HepG2 (cell line): ENCODE results near the gene VWA7. TPM values are rescaled to one million over a fixed set of nuclear protein-coding genes. Genes with fewer than 3 reads are reported as not detected.

Source experiments
- EEA1 ChIP-seq: sonication (generic); formaldehyde crosslinking; IDR thresholded peaks from 2 replicates; pipeline ENCODE4 v1.5.1; 2020; ENCODE audit warnings: mild to moderate bottlenecking, missing genetic modification reagents, borderline replicate concordance
- GMEB1 ChIP-seq: sonication (generic); formaldehyde crosslinking; IDR thresholded peaks from 2 replicates; pipeline ENCODE4 v1.5.1; 2020; ENCODE audit warnings: missing genetic modification reagents, mild to moderate bottlenecking, borderline replicate concordance
- JUN ChIP-seq: sonication (generic); formaldehyde crosslinking; IDR thresholded peaks from 2 replicates; pipeline ENCODE4 v1.4.0; 2020; ENCODE audit warnings: mild to moderate bottlenecking, missing genetic modification reagents
- KAT7 ChIP-seq: IDR thresholded peaks from 2 replicates; pipeline ENCODE4 v1.6.1; 2018; ENCODE audit warnings: borderline replicate concordance, missing compliant biosample characterization
- MYC ChIP-seq: sonication (generic); formaldehyde crosslinking; IDR thresholded peaks from 2 replicates; pipeline ENCODE4 v1.9.0; 2021; ENCODE audit warnings: missing genetic modification reagents, borderline replicate concordance
- NCOA2 ChIP-seq: sonication (generic); formaldehyde crosslinking; IDR thresholded peaks from 2 replicates; pipeline ENCODE4 v1.8.0; 2022; ENCODE audit warnings: inconsistent platforms
- NR2F1 ChIP-seq, 2 experiments: fragments of 450-650 bp in 1 of 2; formaldehyde crosslinking in 1 of 2; IDR thresholded peaks; 2 replicates each; pipeline versions ENCODE4 v1.5.0 to v1.6.1; 2016 to 2020; ENCODE audit warnings: mild to moderate bottlenecking in 1 of 2, missing compliant biosample characterization in 1 of 2, missing genetic modification reagents in 1 of 2, moderate library complexity in 1 of 2
- PHF21A ChIP-seq: sonication (generic); formaldehyde crosslinking; IDR thresholded peaks from 2 replicates; pipeline ENCODE4 v1.5.0; 2020; ENCODE audit warnings: mild to moderate bottlenecking, missing genetic modification reagents
- PLRG1 ChIP-seq: fragments of 450-650 bp; conservative IDR thresholded peaks from 2 replicates; pipeline ENCODE4 v1.6.1; 2016
- RELA ChIP-seq: sonication (generic); formaldehyde crosslinking; IDR thresholded peaks from 2 replicates; pipeline ENCODE4 v1.4.0; 2020; ENCODE audit warnings: missing genetic modification reagents
- SNAI1 ChIP-seq: sonication (generic); formaldehyde crosslinking; IDR thresholded peaks from 2 replicates; pipeline ENCODE4 v1.5.0; 2020; ENCODE audit warnings: mild to moderate bottlenecking, missing genetic modification reagents, borderline replicate concordance
- SNAPC5 ChIP-seq: sonication (generic); formaldehyde crosslinking; IDR thresholded peaks from 2 replicates; pipeline ENCODE4 v1.8.1; 2023; ENCODE audit warnings: mild to moderate bottlenecking, missing genetic modification reagents, borderline replicate concordance
- THAP11 ChIP-seq: IDR thresholded peaks from 2 replicates; pipeline ENCODE4 v1.6.1; 2016; ENCODE audit warnings: missing biosample characterization, missing genetic modification reagents
- ZFP37 ChIP-seq: sonication (generic); formaldehyde crosslinking; IDR thresholded peaks from 2 replicates; pipeline ENCODE4 v1.4.0; 2020; ENCODE audit warnings: missing genetic modification reagents, borderline replicate concordance
- ZKSCAN8 ChIP-seq: IDR thresholded peaks from 2 replicates; pipeline ENCODE4 v1.6.1; 2016; ENCODE audit warnings: borderline replicate concordance, missing genetic modification reagents, missing compliant biosample characterization
- ZNF441 ChIP-seq: sonication (generic); formaldehyde crosslinking; IDR thresholded peaks from 2 replicates; pipeline ENCODE4 v1.7.0; 2021; ENCODE audit warnings: missing genetic modification reagents, borderline replicate concordance
- ZNF747 ChIP-seq: sonication (generic); formaldehyde crosslinking; IDR thresholded peaks from 2 replicates; pipeline ENCODE4 v1.8.1; 2023; ENCODE audit warnings: missing genetic modification reagents, mild to moderate bottlenecking, borderline replicate concordance
- ZNF766 ChIP-seq: sonication (generic); formaldehyde crosslinking; IDR thresholded peaks from 2 replicates; pipeline ENCODE4 v1.5.0; 2020; ENCODE audit warnings: missing genetic modification reagents, borderline replicate concordance
- ZNF788 ChIP-seq: sonication (generic); formaldehyde crosslinking; IDR thresholded peaks from 2 replicates; pipeline ENCODE4 v1.5.0; 2020; ENCODE audit warnings: mild to moderate bottlenecking, missing genetic modification reagents, borderline replicate concordance
- ZNF879 ChIP-seq: sonication (generic); formaldehyde crosslinking; IDR thresholded peaks from 2 replicates; pipeline ENCODE4 v1.8.1; 2023; ENCODE audit warnings: missing genetic modification reagents
- polyA plus RNA-seq, 8 experiments: library from polyadenylated mRNA; depleted of rRNA in 3 of 8; stranded (reverse) in 7 of 8; unstranded in 1 of 8; fragments of >200 nt; fragmentation: Illumina TruSeq in 4 of 8; extraction: Trizol in 4 of 8; gene quantifications; 2 replicates each; pipeline versions ENCODE4 v1.2.1 to v1.2.3, GENCODE V29; 2011 to 2016; ENCODE audit warnings: low read depth in 4 of 8, missing spikeins in 1 of 8, mixed read lengths in 1 of 8; ENCODE audit not compliant: insufficient read depth in 1 of 8
- total RNA-seq, 5 experiments: library from RNA; depleted of rRNA; stranded (reverse); fragments of >200 nt; fragmentation: Illumina TruSeq; extraction: Trizol; gene quantifications; 2 replicates each; pipeline ENCODE4 v1.2.3, GENCODE V29; 2016; ENCODE audit warnings: low read depth in 1 of 5
- TF ChIP-seq, protein P1 (sequence below): sonication (generic); formaldehyde crosslinking; IDR thresholded peaks from 2 replicates; pipeline ENCODE4 v1.9.0; 2021; ENCODE audit warnings: missing genetic modification reagents, mild to moderate bottlenecking, borderline replicate concordance
- TF ChIP-seq, protein P2 (sequence below): sonication (generic); formaldehyde crosslinking; conservative IDR thresholded peaks from 2 replicates; pipeline ENCODE4 v1.8.1; 2023; ENCODE audit warnings: missing genetic modification reagents
- TF ChIP-seq, protein P3 (sequence below): sonication (generic); formaldehyde crosslinking; IDR thresholded peaks from 2 replicates; pipeline ENCODE4 v1.5.0; 2020; ENCODE audit warnings: missing genetic modification reagents

The VWA7 gene
- total and polyA plus RNA-seq, 2 of the 13 experiments (the other 11 are each of a cell fraction or from before 2014, with no cell fraction given): 0.86 to 3.3 TPM

GRCh38 chr6:31765910-31766794 is 11.0 kb downstream of the VWA7 start (continued):
- TF ChIP-seq EEA1 (CRISPR knock-in tag): no peak
- TF ChIP-seq SNAPC5 (CRISPR knock-in tag): no peak
- TF ChIP-seq, protein P1, sequence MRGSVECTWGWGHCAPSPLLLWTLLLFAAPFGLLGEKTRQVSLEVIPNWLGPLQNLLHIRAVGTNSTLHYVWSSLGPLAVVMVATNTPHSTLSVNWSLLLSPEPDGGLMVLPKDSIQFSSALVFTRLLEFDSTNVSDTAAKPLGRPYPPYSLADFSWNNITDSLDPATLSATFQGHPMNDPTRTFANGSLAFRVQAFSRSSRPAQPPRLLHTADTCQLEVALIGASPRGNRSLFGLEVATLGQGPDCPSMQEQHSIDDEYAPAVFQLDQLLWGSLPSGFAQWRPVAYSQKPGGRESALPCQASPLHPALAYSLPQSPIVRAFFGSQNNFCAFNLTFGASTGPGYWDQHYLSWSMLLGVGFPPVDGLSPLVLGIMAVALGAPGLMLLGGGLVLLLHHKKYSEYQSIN: no peak
- TF ChIP-seq RELA (CRISPR knock-in tag): no peak; the same call in 1 of the 2 replicates
- TF ChIP-seq PHF21A (CRISPR knock-in tag): no peak; the same call in 1 of the 2 replicates
- peak; percentile 60; the same call in 1 of the 2 replicates for TF ChIP-seq MYC (CRISPR knock-in tag)
- no peak; the same call in 1 of the 2 replicates for TF ChIP-seq ZFP37 (CRISPR knock-in tag)
- TF ChIP-seq GMEB1 (CRISPR knock-in tag): peak; percentile 63; the same call in 1 of the 2 replicates
- peak; percentile 38; the same call in 1 of the 2 replicates for TF ChIP-seq THAP11
- TF ChIP-seq, protein P2, sequence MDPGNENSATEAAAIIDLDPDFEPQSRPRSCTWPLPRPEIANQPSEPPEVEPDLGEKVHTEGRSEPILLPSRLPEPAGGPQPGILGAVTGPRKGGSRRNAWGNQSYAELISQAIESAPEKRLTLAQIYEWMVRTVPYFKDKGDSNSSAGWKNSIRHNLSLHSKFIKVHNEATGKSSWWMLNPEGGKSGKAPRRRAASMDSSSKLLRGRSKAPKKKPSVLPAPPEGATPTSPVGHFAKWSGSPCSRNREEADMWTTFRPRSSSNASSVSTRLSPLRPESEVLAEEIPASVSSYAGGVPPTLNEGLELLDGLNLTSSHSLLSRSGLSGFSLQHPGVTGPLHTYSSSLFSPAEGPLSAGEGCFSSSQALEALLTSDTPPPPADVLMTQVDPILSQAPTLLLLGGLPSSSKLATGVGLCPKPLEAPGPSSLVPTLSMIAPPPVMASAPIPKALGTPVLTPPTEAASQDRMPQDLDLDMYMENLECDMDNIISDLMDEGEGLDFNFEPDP (CRISPR knock-in tag): no peak
- TF ChIP-seq, protein P3, sequence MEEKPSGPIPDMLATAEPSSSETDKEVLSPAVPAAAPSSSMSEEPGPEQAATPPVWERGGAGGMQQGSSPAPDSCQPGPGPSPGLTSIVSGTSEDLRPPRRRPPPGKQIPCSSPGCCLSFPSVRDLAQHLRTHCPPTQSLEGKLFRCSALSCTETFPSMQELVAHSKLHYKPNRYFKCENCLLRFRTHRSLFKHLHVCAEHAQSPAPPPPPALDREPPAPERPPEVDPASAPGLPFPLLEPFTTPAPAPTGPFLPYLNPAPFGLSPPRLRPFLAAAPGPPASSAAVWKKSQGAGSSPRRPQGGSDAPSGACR (CRISPR knock-in tag): no peak
- TF ChIP-seq PLRG1: no peak
- TF ChIP-seq ZNF788 (CRISPR knock-in tag): no peak
- peak; percentile 32; the same call in 1 of the 2 replicates for TF ChIP-seq SNAI1 (CRISPR knock-in tag)
- peak; percentile 48; the same call in 1 of the 2 replicates for TF ChIP-seq ZNF766 (CRISPR knock-in tag)
- TF ChIP-seq ZNF879 (CRISPR knock-in tag): peak; percentile 30; the same call in 1 of the 2 replicates
- no peak for TF ChIP-seq ZKSCAN8 (CRISPR knock-in tag)
- 0 out of 2 replicates have a peak, but pooled peaks have one; percentile 26 for TF ChIP-seq ZNF747 (CRISPR knock-in tag)
- no peak for TF ChIP-seq NCOA2 (CRISPR knock-in tag)
- TF ChIP-seq ZNF441: peak; percentile 79
- TF ChIP-seq NR2F1 (CRISPR knock-in tag; IDR thresholded peaks at IDR 0.05): no peak
- no peak for TF ChIP-seq KAT7
- TF ChIP-seq JUN (CRISPR knock-in tag): no peak
